Activated CD4-positive, alpha-beta T cell treated with anti-CD3 and anti-CD28 coated beads, Interleukin-2, amount 10 ng/mL, durations not matched to agents 7 days and 5 days (primary cell): Measurements from ENCODE around the gene TSTD1. TPM values are rescaled to one million over a fixed set of nuclear protein-coding genes. Genes with fewer than 3 reads are reported as not detected.
A peak's percentile ranks its signal among the peaks of the same experiment; 100 is the strongest.

Experiments used
- CTCF ChIA-PET: fragments of 350-600 bp; sonication (Branson Sonifier 250); formaldehyde crosslinking; loops from one replicate; lab custom pipeline; 2021; ENCODE audit warnings: antibody characterized with exemption; lab: Charles Lee
- POLR2A ChIA-PET: fragments of 350-600 bp; sonication (Branson Sonifier 250); formaldehyde crosslinking; loops from one replicate; lab custom pipeline; 2021; ENCODE audit warnings: antibody characterized with exemption; lab: Charles Lee
- DNase-seq: peaks from one replicate; pipeline ENCODE4 v3.0.0-alpha.2; 2020
- H3K27ac Mint-ChIP-seq: one replicate; pipeline ENCODE4 v1.8.0; 2021; ENCODE audit warnings: mild to moderate bottlenecking, moderate library complexity, mixed read lengths
- H3K27me3 Mint-ChIP-seq: one replicate; pipeline ENCODE4 v1.8.0; 2021; ENCODE audit warnings: mixed read lengths
- H3K36me3 Mint-ChIP-seq: one replicate; pipeline ENCODE4 v1.8.0; 2021; ENCODE audit warnings: low read depth, mixed read lengths
- H3K4me1 Mint-ChIP-seq: one replicate; pipeline ENCODE4 v1.8.0; 2021; ENCODE audit warnings: mixed read lengths
- H3K4me3 Mint-ChIP-seq: one replicate; pipeline ENCODE4 v1.8.0; 2021; ENCODE audit warnings: mild to moderate bottlenecking, moderate library complexity, mixed read lengths
- H3K9me3 Mint-ChIP-seq: one replicate; pipeline ENCODE4 v1.8.0; 2021; ENCODE audit warnings: mixed read lengths
- total RNA-seq, 2 experiments: library from RNA; stranded (reverse); gene quantifications; one replicate each; pipeline ENCODE4 v1.2.3, GENCODE V29; 2021

Gene TSTD1
- total RNA-seq, 2 experiments from 2014 or later, result 33.5 to 43.6 TPM

- POLR2A ChIA-PET, result no interaction called here
- Mint-ChIP-seq H3K36me3 (no peaks in the 10 kb centered on the region), H3K27me3 (no peaks in the 10 kb centered on the region), H3K4me1 (peaks cover 16% of the 10 kb centered on the region), H3K4me3 (no peak overlapping the region), H3K27ac (no peak overlapping the region), H3K9me3 (no peaks in the 10 kb centered on the region)
- CTCF ChIA-PET, result interaction anchor here (0.7 to 13.5 kb wide), 3 partner anchors 7 to 20 kb away, joined by 3 to 185 read pairs (median 88); partner anchors contain the start of genes KLHDC9 and NECTIN4
- no peak for DNase-seq
Observed at GRCh38 chr1:161077426-161077825, 38.7 kb upstream of the TSTD1 start.

GRCh38 chr1:161076410-161076809, 37.6 kb upstream of the TSTD1 start:
- H3K27me3 Mint-ChIP-seq, result no peaks in the 10 kb centered on the region
- ChIA-PET POLR2A (no interaction called here), CTCF (interaction anchor here (1.2 to 13.5 kb wide), 3 partner anchors 8 to 31 kb away, joined by 3 to 185 read pairs (median 88); partner anchors contain the start of genes KLHDC9, NECTIN4 and USF1)
- H3K27ac Mint-ChIP-seq, result no peak overlapping the region
- no peaks in the 10 kb centered on the region for H3K36me3 Mint-ChIP-seq
- no peak for DNase-seq
- no peaks in the 10 kb centered on the region for H3K9me3 Mint-ChIP-seq
- no peak overlapping the region for H3K4me3 Mint-ChIP-seq
- H3K4me1 Mint-ChIP-seq, result peaks cover 24% of the 10 kb centered on the region

GRCh38 chr1:161074676-161075368, 36.1 kb upstream of the TSTD1 start:
- Mint-ChIP-seq H3K36me3 (no peaks in the 10 kb centered on the region), H3K4me1 (peaks cover 39% of the 10 kb centered on the region), H3K4me3 (no peak overlapping the region), H3K9me3 (no peaks in the 10 kb centered on the region), H3K27ac (no peak overlapping the region), H3K27me3 (no peaks in the 10 kb centered on the region)
- no peak for DNase-seq
- CTCF ChIA-PET, result interaction anchor here (0.6 to 13.5 kb wide), 3 partner anchors 10 to 30 kb away, joined by 4 to 185 read pairs (median 88); partner anchors contain the start of genes KLHDC9 and NECTIN4
- POLR2A ChIA-PET, result no interaction called here

- ChIA-PET CTCF (interaction anchor here (0.6 to 13.5 kb wide), 5 partner anchors 9 to 92 kb away, joined by 3 to 185 read pairs (median 3); partner anchors contain the start of genes KLHDC9 and NECTIN4), POLR2A (no interaction called here)
- Mint-ChIP-seq H3K27me3 (no peaks in the 10 kb centered on the region), H3K36me3 (peaks cover 11% of the 10 kb centered on the region), H3K4me3 (no peak overlapping the region), H3K9me3 (no peaks in the 10 kb centered on the region), H3K27ac (peak overlapping the region; percentile 38), H3K4me1 (peaks cover 39% of the 10 kb centered on the region)
- DNase-seq, result no peak
Observed at GRCh38 chr1:161073474-161074121, 34.8 kb upstream of the TSTD1 start.

- peak overlapping the region; percentile 57 for H3K27ac Mint-ChIP-seq
- H3K4me1 Mint-ChIP-seq, result peaks cover 43% of the 10 kb centered on the region
- no peaks in the 10 kb centered on the region for H3K9me3 Mint-ChIP-seq
- no peak for DNase-seq
- ChIA-PET CTCF (interaction anchor here (1.0 to 13.5 kb wide), 6 partner anchors 12 to 93 kb away, joined by 3 to 185 read pairs (median 4); partner anchors contain the start of genes KLHDC9 and NECTIN4), POLR2A (no interaction called here)
- no peaks in the 10 kb centered on the region for H3K27me3 Mint-ChIP-seq
- no peak overlapping the region for H3K4me3 Mint-ChIP-seq
- H3K36me3 Mint-ChIP-seq, result peaks cover 18% of the 10 kb centered on the region
Observed at GRCh38 chr1:161072751-161073449, 34.1 kb upstream of the TSTD1 start.

- ChIA-PET POLR2A (interaction anchor here (1.1 kb wide), 1 partner anchor 25 kb away, joined by 3 read pairs; no protein-coding TSS in a partner anchor), CTCF (interaction anchor here (0.6 to 13.5 kb wide), 13 partner anchors 11 to 98 kb away, joined by 3 to 185 read pairs (median 4); partner anchors contain the start of genes KLHDC9, NECTIN4, NIT1 and PFDN2)
- DNase-seq, result peak; percentile 63
- Mint-ChIP-seq H3K27me3 (no peaks in the 10 kb centered on the region), H3K27ac (peak overlapping the region; percentile 43), H3K36me3 (peaks cover 25% of the 10 kb centered on the region), H3K9me3 (no peaks in the 10 kb centered on the region), H3K4me3 (no peak overlapping the region), H3K4me1 (peaks cover 51% of the 10 kb centered on the region)
Observed at GRCh38 chr1:161071886-161072371, 33.2 kb upstream of the TSTD1 start.

- no peak for DNase-seq
- H3K9me3 Mint-ChIP-seq, result no peaks in the 10 kb centered on the region
- H3K36me3 Mint-ChIP-seq, result peaks cover 32% of the 10 kb centered on the region
- peak overlapping the region; percentile 99 for H3K27ac Mint-ChIP-seq
- ChIA-PET POLR2A (interaction anchor here (0.6 to 2.2 kb wide), 4 partner anchors 24 to 68 kb away, joined by 3 to 6 read pairs (median 4); partner anchors contain the start of gene USF1), CTCF (interaction anchor here (0.6 to 13.5 kb wide), 10 partner anchors 8 to 119 kb away, joined by 4 to 185 read pairs (median 6); partner anchors contain the start of genes KLHDC9, NECTIN4, PPOX and USF1)
- no peak overlapping the region for H3K4me3 Mint-ChIP-seq
- peaks cover 55% of the 10 kb centered on the region for H3K4me1 Mint-ChIP-seq
- no peaks in the 10 kb centered on the region for H3K27me3 Mint-ChIP-seq
Observed at GRCh38 chr1:161070761-161071160, 32.0 kb upstream of the TSTD1 start.

- peak within 1 kb of the TSS; percentile 93 for H3K4me3 Mint-ChIP-seq
- no peaks in the 10 kb centered on the region for H3K9me3 Mint-ChIP-seq
- POLR2A ChIA-PET, result interaction anchor here (0.5 to 2.2 kb wide), 5 partner anchors 24 to 434 kb away, joined by 3 to 6 read pairs (median 3); partner anchors contain the start of genes F11R and USF1
- H3K4me1 Mint-ChIP-seq, result peaks cover 59% of the 10 kb centered on the region
- peak; percentile 94 for DNase-seq
- peaks cover 32% of the 10 kb centered on the region for H3K36me3 Mint-ChIP-seq
- CTCF ChIA-PET, result interaction anchor here (0.6 to 13.5 kb wide), 12 partner anchors 9 to 314 kb away, joined by 3 to 185 read pairs (median 4); partner anchors contain the start of genes KLHDC9, NECTIN4, PPOX and USF1
- peak within 1 kb of the TSS; percentile 99 for H3K27ac Mint-ChIP-seq
- H3K27me3 Mint-ChIP-seq, result no peaks in the 10 kb centered on the region
Observed at GRCh38 chr1:161069731-161070270, 31.0 kb upstream of the TSTD1 start, which contains the start of gene ARHGAP30. TSS of gene ARHGAP30 (minus strand) at chr1:161069891. CDS start at chr1:161069624, 267 bp downstream.

- POLR2A ChIA-PET, result interaction anchor here (0.5 to 2.2 kb wide), 3 partner anchors 24 to 434 kb away, joined by 3 to 6 read pairs (median 3); partner anchors contain the start of gene USF1
- Mint-ChIP-seq H3K27me3 (no peaks in the 10 kb centered on the region), H3K36me3 (peaks cover 37% of the 10 kb centered on the region), H3K27ac (peak overlapping the region; percentile 99), H3K9me3 (no peaks in the 10 kb centered on the region), H3K4me1 (peaks cover 64% of the 10 kb centered on the region), H3K4me3 (peak overlapping the region; percentile 93)
- CTCF ChIA-PET, result interaction anchor here (0.6 to 13.5 kb wide), 15 partner anchors 9 to 314 kb away, joined by 3 to 185 read pairs (median 5); partner anchors contain the start of genes KLHDC9, NECTIN4, PPOX and USF1
- peak; percentile 23 for DNase-seq
Observed at GRCh38 chr1:161069241-161069640, 30.5 kb upstream of the TSTD1 start.

GRCh38 chr1:161068306-161069234, 29.8 kb upstream of the TSTD1 start:
- peak overlapping the region; percentile 99 for H3K27ac Mint-ChIP-seq
- ChIA-PET POLR2A (interaction anchor here (0.5 to 2.2 kb wide), 6 partner anchors 23 to 907 kb away, joined by 3 to 6 read pairs (median 3); partner anchors contain the start of genes F11R and USF1), CTCF (interaction anchor here (0.9 to 13.5 kb wide), 12 partner anchors 9 to 79 kb away, joined by 3 to 185 read pairs (median 6); partner anchors contain the start of genes KLHDC9, NECTIN4 and USF1)
- H3K27me3 Mint-ChIP-seq, result no peaks in the 10 kb centered on the region
- peak overlapping the region; percentile 93 for H3K4me3 Mint-ChIP-seq
- DNase-seq, result peak; percentile 91
- peaks cover 43% of the 10 kb centered on the region for H3K36me3 Mint-ChIP-seq
- H3K9me3 Mint-ChIP-seq, result no peaks in the 10 kb centered on the region
- H3K4me1 Mint-ChIP-seq, result peaks cover 71% of the 10 kb centered on the region
